Stimulated activated CD8-positive, alpha-beta memory T cell treated with anti-CD3 and anti-CD28 coated beads, Interleukin-15, amount 100 ng/mL, for 48 hours (primary cell): ENCODE data around the gene TOMM7.
"Not testable (repeated sequence)": the region's sequence is repeated elsewhere in the genome, so short reads cannot be mapped to it uniquely, and the experiment has no call there.

Experiments
- DNase-seq, 2 donors: peaks; one replicate each; pipeline ENCODE4 v3.0.0-alpha.2; 2020; ENCODE audit warnings: low read depth in 2 of 2

TOMM7 gene

GRCh38 chr7:22821702-22822485 is 755 bp downstream of the TOMM7 start:
- DNase-seq, result no peak

- no peak for DNase-seq
Observed at GRCh38 chr7:22819476-22819875, 3.2 kb downstream of the TOMM7 start.

GRCh38 chr7:22814261-22815208 is 8.1 kb downstream of the TOMM7 start:
- no peak for DNase-seq

- no peak for DNase-seq
Observed at GRCh38 chr7:22812353-22812752, 10.3 kb downstream of the TOMM7 start.

GRCh38 chr7:22811746-22812280 is 10.8 kb downstream of the TOMM7 start:
- no peak for DNase-seq

- DNase-seq, result no peak
Observed at GRCh38 chr7:22810843-22811242, 11.8 kb downstream of the TOMM7 start.

- no peak for DNase-seq
Observed at GRCh38 chr7:22809902-22810642, 12.6 kb downstream of the TOMM7 start.

- no peak for DNase-seq
Observed at GRCh38 chr7:22808140-22808539, 14.5 kb downstream of the TOMM7 start.

- no peak for DNase-seq
Observed at GRCh38 chr7:22806752-22807151, 15.9 kb downstream of the TOMM7 start.

GRCh38 chr7:22805227-22805626 is 17.4 kb downstream of the TOMM7 start:
- no peak for DNase-seq

GRCh38 chr7:22802831-22803230 is 19.8 kb downstream of the TOMM7 start:
- DNase-seq, result not testable (repeated sequence)

- DNase-seq, result no peak
Observed at GRCh38 chr7:22802426-22802825, 20.2 kb downstream of the TOMM7 start.

GRCh38 chr7:22801912-22802311 is 20.7 kb downstream of the TOMM7 start:
- no peak for DNase-seq

- DNase-seq, result no peak
Observed at GRCh38 chr7:22799633-22800032, 23.0 kb downstream of the TOMM7 start.

GRCh38 chr7:22793593-22794462 is 28.8 kb downstream of the TOMM7 start:
- no peak for DNase-seq

- DNase-seq, result no peak
Observed at GRCh38 chr7:22791204-22792158, 31.2 kb downstream of the TOMM7 start.

GRCh38 chr7:22790640-22791039 is 32.0 kb downstream of the TOMM7 start:
- not testable (repeated sequence) for DNase-seq

- DNase-seq, result no peak
Observed at GRCh38 chr7:22787951-22788350, 34.7 kb downstream of the TOMM7 start.

- DNase-seq, result no peak
Observed at GRCh38 chr7:22786290-22786932, 36.2 kb downstream of the TOMM7 start.
